Omental fat pad (tissue), 4 donors: ENCODE results near the gene CEBPG. TPM values are rescaled to one million over a fixed set of nuclear protein-coding genes. Genes with fewer than 3 reads are reported as not detected.

ENCODE experiments used
- ATAC-seq: fragments of 150-250 bp; one replicate; pipeline ENCODE4 v1.9.1; 2016; ENCODE audit warnings: mild to moderate bottlenecking, moderate library complexity; ENCODE audit not compliant: low FRiP score
- DNase-seq: peaks from one replicate; pipeline ENCODE4 v3.0.0-alpha.2; 2019; ENCODE audit warnings: low spot score
- total RNA-seq, 4 donors: library from RNA; depleted of rRNA; stranded (reverse); fragments of >200 nt; gene quantifications; one replicate each; pipeline ENCODE4 v1.1.0, GENCODE V29; 2016
- TF ChIP-seq, protein P1 (sequence below), 3 donors: fragments of 450-650 bp; IDR thresholded peaks; one replicate each; pipeline ENCODE4 v1.5.1; 2016 to 2017; ENCODE audit warnings: antibody characterized with exemption in 3 of 3, mild to moderate bottlenecking in 3 of 3, moderate library complexity in 2 of 3

Gene CEBPG
- total RNA-seq, 4 donors from 2014 or later: 19.4 to 41.1 (median 30.0) TPM

DNA sequence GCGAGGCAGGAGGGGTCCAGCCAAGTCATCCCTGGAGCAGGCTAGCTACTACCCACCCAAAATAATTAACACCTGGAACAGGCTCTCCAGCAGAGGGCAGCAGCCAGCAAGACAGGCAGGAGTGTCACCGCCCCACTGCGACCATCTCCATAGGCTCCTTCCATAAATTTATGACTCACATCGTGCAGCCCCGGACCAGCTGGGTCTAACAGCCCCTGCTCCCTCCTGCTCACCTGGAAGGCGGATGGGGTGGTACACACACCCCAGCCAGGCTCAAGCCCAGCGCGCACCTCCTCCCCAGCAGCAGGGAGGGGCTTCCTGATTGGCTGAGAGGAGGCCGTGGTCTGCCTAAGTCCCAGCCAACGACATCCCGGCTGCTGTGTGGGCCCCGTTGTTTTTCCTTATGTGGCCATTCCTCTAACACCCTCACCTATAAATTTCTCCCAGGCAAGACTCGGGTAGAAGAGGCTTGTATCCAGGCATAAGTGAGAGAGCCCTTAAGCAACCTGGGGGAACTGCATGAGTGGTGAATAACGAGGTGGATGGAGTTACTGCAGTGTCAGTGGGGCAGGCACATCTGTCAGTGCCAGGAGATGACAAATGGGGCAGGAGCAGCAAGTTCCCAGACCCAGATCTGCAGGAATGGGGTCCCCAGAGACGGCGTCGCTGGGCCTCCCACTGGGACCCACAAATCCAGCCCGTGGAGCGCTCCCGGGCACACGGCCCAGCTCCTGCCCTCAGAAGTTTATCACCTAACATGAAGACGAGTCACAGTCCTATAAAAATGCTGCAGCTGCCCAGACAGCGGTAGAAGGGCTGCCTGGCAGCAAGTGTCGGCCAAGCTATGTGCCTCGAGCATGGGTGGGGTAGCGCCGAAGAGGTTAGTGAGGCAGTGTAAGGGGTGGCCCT, 43.1 kb downstream of the CEBPG start:
- peak; percentile 49 for ATAC-seq
- DNase-seq: peak; percentile 52

DNA sequence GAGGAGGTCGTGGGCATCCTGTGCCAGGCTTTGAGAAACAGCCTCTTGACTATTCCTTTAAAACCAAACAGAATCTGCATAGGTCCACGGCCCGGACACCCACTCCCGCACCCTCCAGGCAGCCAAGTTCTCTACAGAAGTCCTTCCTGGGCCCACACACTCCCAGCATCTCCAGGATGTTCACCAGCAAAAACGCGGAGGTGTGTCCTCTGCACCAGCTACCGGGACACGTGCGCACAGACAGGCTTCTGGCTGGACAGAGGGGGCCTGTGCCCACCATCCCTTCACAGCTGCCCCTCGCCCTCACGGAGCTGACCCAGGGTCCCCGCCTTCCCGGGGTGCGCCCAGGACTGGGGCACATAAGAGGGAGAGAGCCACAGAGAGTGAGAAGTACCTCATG, 44.2 kb downstream of the CEBPG start:
- TF ChIP-seq, protein P1, sequence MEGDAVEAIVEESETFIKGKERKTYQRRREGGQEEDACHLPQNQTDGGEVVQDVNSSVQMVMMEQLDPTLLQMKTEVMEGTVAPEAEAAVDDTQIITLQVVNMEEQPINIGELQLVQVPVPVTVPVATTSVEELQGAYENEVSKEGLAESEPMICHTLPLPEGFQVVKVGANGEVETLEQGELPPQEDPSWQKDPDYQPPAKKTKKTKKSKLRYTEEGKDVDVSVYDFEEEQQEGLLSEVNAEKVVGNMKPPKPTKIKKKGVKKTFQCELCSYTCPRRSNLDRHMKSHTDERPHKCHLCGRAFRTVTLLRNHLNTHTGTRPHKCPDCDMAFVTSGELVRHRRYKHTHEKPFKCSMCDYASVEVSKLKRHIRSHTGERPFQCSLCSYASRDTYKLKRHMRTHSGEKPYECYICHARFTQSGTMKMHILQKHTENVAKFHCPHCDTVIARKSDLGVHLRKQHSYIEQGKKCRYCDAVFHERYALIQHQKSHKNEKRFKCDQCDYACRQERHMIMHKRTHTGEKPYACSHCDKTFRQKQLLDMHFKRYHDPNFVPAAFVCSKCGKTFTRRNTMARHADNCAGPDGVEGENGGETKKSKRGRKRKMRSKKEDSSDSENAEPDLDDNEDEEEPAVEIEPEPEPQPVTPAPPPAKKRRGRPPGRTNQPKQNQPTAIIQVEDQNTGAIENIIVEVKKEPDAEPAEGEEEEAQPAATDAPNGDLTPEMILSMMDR (IDR thresholded peaks at IDR 0.05): no peak
- DNase-seq (no peak), ATAC-seq (no peak)

More for the DNA sequence above, 43.1 kb downstream of the CEBPG start:
- TF ChIP-seq, protein P1 (IDR thresholded peaks at IDR 0.05): no peak

DNA sequence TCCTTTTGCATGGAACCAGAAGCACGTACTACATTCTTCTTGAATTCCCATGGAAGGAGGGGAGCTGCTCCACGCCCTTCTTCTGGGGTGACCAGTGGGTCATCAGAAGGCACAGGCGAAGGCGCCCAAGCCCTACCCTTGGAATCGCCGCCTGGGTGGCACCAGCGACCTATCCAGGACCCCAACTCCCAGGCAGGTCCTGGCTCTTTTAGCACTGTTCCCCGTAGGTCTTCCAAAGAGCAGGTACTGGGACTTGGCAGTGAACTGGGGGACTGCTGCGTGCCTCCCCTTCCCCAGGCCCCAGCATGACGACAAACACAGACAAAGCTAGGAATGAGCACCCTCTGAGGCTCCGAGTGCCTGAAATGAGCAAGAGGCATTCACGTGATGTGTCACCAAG, 45.0 kb downstream of the CEBPG start:
- no peak for DNase-seq
- ATAC-seq: no peak
- TF ChIP-seq, protein P1 (IDR thresholded peaks at IDR 0.05): no peak

DNA sequence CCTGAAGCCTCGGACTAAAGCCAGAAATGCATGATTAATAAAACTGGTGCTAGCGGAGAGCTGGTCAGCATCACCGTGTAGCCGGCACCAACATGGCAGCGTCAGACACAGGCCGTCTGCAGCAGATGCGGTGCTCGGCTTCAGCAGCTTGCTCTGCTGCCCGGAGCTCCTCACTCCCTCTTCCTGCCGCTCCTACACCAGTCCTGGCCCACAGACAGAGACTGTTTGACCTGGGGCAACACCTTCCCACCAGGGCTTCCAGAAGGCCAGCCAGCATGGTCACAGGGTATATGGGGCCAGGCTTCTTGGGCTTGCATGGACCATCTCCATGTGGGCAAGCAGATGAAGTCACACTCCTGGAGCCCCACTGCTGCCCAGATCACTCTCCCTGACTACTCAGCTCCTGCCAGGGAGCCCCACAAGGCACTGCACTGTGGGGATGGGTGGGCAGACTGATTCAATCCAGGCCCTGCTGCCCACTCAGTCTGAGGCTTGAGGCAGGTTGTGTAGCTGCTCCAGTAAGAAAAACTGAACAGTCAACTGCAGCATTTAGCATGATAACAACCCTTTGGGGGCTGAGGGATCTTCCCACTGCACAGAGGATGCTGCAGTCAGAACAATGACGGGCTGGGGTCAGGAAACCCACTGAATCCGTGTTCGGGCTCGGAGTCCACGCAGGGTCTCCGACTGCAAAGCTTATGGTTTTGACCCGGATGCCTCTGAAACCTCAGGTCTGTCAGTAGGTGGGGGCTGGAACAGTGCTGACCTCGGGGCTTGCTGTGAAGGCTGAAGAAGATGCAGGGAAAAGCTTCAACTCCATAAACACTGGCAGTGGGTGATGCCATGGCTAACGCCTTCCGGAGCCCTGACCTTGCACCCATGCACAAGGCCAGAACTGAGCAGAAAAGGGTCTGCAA, 45.6 kb downstream of the CEBPG start:
- no peak for DNase-seq
- TF ChIP-seq, protein P1 (IDR thresholded peaks at IDR 0.05): no peak
- no peak for ATAC-seq

DNA sequence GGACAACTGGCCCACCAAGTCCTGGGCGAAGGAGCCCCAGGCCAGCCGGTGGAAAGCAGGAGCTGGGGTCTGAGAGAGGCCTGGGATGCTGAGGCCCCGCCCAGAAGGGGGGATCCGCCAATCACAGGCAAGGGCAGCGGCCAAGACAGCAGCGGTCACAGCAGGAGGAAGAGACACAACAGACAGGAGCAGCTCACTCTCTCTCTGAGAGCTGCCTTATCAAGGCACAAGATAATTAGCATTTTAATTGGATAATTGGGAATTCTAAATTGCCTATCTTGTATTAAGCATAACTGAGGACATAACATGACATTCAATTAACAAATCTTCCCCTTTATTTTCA, 46.2 kb downstream of the CEBPG start:
- DNase-seq: no peak
- ATAC-seq: no peak
- TF ChIP-seq, protein P1 (IDR thresholded peaks at IDR 0.05): no peak

DNA sequence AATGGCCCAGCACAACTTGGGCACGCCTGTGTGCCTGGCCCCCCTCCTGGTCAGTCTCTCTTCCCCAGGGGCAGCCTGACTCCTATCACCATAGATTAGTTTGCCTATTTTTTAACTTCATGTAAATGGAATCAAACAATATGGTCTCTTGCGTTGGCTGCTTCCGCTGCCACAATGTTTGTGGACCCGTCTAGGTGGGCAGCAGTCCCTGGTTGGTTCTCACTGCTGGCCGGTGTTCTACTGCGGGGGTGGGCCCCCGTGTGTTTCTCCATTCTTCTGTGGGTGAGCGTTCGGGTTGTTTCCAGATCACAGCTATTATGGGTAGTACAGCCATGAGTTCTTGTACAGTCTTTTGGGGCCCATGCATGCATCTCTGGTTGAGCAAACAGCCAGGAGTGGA, 47.3 kb downstream of the CEBPG start:
- no peak for ATAC-seq
- no peak for DNase-seq
- TF ChIP-seq, protein P1 (IDR thresholded peaks at IDR 0.05): no peak
